DOHH2 (cell line): ENCODE data around the gene GIMAP1.

Source experiments
- H3F3A ChIP-seq: fragments of 200-600 bp; sonication (generic), shearing (Covaris generic); 2 replicates; pipeline ENCODE4 v1.6.0; 2016; ENCODE audit warnings: antibody characterized with exemption, mild to moderate bottlenecking; ENCODE audit not compliant: control insufficient read depth, insufficient read depth
- H3K27ac ChIP-seq: fragments of 200-600 bp; sonication (generic); 2 replicates; pipeline ENCODE4 v1.5.1; 2014; ENCODE audit warnings: low read depth, mild to moderate bottlenecking, low read length, moderate library complexity
- H3K27me3 ChIP-seq: fragments of 200-600 bp; sonication (generic); 2 replicates; pipeline ENCODE4 v1.6.1; 2014; ENCODE audit warnings: mild to moderate bottlenecking, low read length, mixed read lengths; ENCODE audit not compliant: control insufficient read depth
- H3K36me3 ChIP-seq: fragments of 200-600 bp; sonication (generic); 2 replicates; pipeline ENCODE4 v1.6.1; 2014; ENCODE audit warnings: mild to moderate bottlenecking, low read length, moderate library complexity, mixed read lengths; ENCODE audit not compliant: control insufficient read depth
- H3K4me1 ChIP-seq: fragments of 200-600 bp; sonication (generic); 2 replicates; pipeline ENCODE4 v1.6.1; 2014; ENCODE audit warnings: mild to moderate bottlenecking, low read length, mixed read lengths; ENCODE audit not compliant: control insufficient read depth
- H3K4me2 ChIP-seq: fragments of 200-600 bp; sonication (generic); 2 replicates; pipeline ENCODE4 v1.6.0; 2014; ENCODE audit warnings: mild to moderate bottlenecking, low read length, moderate library complexity
- H3K4me3 ChIP-seq: fragments of 200-600 bp; sonication (generic); 2 replicates; pipeline ENCODE4 v1.5.1; 2014; ENCODE audit warnings: mild to moderate bottlenecking, low read length, mixed read lengths
- H3K79me2 ChIP-seq: fragments of 200-600 bp; sonication (generic); 2 replicates; pipeline ENCODE4 v1.6.1; 2014; ENCODE audit warnings: mild to moderate bottlenecking, low read length, mixed read lengths; ENCODE audit not compliant: control insufficient read depth
- H3K9me2 ChIP-seq: fragments of 200-600 bp; sonication (generic); replicated peaks from 2 replicates; pipeline ENCODE4 v1.6.1; 2014; ENCODE audit warnings: mild to moderate bottlenecking, low read length, mixed read lengths; ENCODE audit not compliant: control insufficient read depth
- H3K9me3 ChIP-seq: fragments of 200-600 bp; sonication (generic); 2 replicates; pipeline ENCODE4 v1.6.1; 2014; ENCODE audit warnings: antibody characterized with exemption, low read length, mixed read lengths; ENCODE audit not compliant: control insufficient read depth, insufficient read depth
- H4K20me1 ChIP-seq: fragments of 200-600 bp; sonication (generic); 2 replicates; pipeline ENCODE4 v1.6.0; 2014; ENCODE audit warnings: low read depth, mild to moderate bottlenecking, antibody characterized with exemption, low read length, moderate library complexity; ENCODE audit not compliant: control insufficient read depth, insufficient read depth
- EZH2phosphoT487 ChIP-seq: fragments of 200-600 bp; sonication (generic); IDR thresholded peaks from 2 replicates; pipeline ENCODE4 v1.6.1; 2017; ENCODE audit warnings: borderline replicate concordance, mild to moderate bottlenecking, antibody characterized with exemption, low read length, moderate library complexity, mixed read lengths
- TF ChIP-seq, protein P1 (sequence below): fragments of 200-600 bp; sonication (generic); IDR thresholded peaks from one replicate; pipeline ENCODE4 v1.5.1; 2014; ENCODE audit warnings: antibody characterized with exemption, mild to moderate bottlenecking, low read depth, low read length; ENCODE audit not compliant: poor library complexity, severe bottlenecking

Gene GIMAP1

DNA sequence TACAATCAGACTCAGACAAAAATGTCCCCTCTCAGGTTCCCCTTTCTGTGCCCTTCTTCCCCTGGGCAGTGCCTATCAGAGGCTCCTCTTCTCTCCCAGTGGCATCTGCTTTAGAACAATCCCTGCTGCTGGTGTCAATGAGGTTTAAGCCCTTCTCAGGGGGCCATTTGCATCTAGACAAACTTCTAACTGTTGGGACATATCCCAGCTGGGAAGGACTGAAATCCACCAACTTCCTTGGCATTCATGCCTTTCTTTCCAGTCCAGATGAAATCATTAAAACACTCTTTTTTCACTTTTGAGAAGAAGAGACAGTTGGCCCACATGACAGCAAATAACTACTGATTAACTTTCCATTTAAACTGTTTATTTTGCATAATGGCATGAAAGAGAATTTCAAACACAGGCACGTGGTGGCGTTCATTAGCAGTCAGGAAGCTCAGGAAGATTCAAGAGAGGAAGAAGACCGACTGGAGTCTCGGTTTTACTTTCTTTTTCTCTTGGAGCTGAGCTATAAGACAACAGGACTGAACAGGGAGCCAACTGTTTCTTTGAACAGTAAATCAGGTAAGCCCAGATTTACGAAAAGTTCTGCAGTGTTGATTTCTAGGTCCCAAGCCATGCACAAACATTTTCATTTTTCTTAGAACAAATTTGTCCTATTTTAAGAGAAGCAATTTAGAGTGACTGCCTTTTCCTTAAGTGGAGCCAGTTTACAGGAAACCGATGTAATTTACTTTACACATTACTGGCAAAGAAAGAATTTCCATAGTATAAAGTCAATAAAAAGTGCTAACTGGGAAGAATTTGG is 31.0 kb upstream of the GIMAP1 start, which contains the start of gene GIMAP2:
TSS of gene GIMAP2 (plus strand) at position 488 of the 811 bp plus-strand sequence. CDS start 1,354 bp downstream, outside the sequence.
- Histone ChIP-seq H3K27me3 (no peaks in the 10 kb centered on the region), H3F3A (no peaks in the 10 kb centered on the region), H4K20me1 (no peaks in the 10 kb centered on the region), H3K4me3 (peak within 1 kb of the TSS; percentile 47), H3K9me2 (no peaks in the 10 kb centered on the region), H3K4me2 (peak within 1 kb of the TSS; percentile 52), H3K4me1 (peaks cover 9% of the 10 kb centered on the region), H3K36me3 (no peaks in the 10 kb centered on the region), H3K9me3 (no peaks in the 10 kb centered on the region), H3K27ac (no peak within 1 kb of the TSS), H3K79me2 (no peaks in the 10 kb centered on the region)
- TF ChIP-seq, protein P1, sequence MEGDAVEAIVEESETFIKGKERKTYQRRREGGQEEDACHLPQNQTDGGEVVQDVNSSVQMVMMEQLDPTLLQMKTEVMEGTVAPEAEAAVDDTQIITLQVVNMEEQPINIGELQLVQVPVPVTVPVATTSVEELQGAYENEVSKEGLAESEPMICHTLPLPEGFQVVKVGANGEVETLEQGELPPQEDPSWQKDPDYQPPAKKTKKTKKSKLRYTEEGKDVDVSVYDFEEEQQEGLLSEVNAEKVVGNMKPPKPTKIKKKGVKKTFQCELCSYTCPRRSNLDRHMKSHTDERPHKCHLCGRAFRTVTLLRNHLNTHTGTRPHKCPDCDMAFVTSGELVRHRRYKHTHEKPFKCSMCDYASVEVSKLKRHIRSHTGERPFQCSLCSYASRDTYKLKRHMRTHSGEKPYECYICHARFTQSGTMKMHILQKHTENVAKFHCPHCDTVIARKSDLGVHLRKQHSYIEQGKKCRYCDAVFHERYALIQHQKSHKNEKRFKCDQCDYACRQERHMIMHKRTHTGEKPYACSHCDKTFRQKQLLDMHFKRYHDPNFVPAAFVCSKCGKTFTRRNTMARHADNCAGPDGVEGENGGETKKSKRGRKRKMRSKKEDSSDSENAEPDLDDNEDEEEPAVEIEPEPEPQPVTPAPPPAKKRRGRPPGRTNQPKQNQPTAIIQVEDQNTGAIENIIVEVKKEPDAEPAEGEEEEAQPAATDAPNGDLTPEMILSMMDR = no peak
- TF ChIP-seq EZH2phosphoT487 = no peak

DNA sequence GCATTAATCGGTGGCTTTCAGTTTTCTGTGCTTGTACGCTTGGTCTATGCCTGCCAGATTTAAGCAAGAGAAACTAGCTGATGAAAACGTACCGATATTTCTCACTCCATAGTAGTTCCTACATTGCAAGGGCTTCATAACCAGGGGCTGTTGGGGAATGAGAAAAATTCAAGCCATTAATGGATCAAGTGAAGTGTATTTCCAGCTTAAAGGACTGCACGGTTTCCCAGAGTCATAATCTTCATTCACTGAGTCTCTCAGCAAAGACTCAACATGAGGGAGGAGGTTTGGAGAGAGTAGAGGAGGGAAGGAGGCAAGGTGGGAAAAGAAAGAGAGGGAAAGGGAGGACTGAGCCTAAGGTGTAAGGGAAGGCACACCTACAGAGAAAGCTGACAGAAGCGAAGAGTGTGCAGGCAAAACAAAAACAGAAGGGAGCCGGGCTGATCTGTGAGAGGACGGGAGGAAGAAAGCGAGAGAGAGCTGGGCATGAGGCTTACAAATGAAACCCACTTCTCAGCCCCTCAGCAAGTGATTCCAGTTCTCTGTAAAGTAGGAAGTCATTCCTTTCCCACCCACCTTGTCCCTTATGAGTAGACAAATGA is 30.3 kb upstream of the GIMAP1 start:
- Histone ChIP-seq H3K4me2 (peak overlapping the region; percentile 52), H3K27me3 (no peaks in the 10 kb centered on the region), H3K9me2 (no peaks in the 10 kb centered on the region), H3K4me3 (peak overlapping the region; percentile 47), H3K27ac (no peak overlapping the region), H3K36me3 (no peaks in the 10 kb centered on the region), H3K4me1 (peaks cover 9% of the 10 kb centered on the region), H3K9me3 (no peaks in the 10 kb centered on the region), H3K79me2 (no peaks in the 10 kb centered on the region), H3F3A (no peaks in the 10 kb centered on the region), H4K20me1 (no peaks in the 10 kb centered on the region)
- TF ChIP-seq, protein P1 = no peak
- TF ChIP-seq EZH2phosphoT487 = no peak

DNA sequence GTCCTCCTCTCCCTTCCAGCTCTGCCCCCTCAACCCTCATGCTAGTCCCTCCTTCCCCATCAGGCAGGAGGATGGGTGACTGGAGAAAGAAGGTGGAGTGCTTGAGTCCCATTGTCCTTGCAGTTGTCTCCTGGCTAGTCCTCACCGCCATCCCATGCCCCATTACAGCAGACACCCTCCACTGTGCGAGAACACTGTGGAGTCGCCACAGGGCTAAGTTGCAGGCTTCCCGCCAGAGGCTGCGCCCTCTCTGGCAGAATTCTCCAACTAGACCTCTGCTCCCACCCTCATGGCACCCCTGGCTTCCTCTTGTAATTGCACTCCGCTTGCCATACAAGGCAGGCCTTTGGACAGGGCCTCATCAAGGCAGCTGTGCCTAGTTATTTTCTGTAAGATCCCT is 27.8 kb upstream of the GIMAP1 start:
- H4K20me1 ChIP-seq = no peaks in the 10 kb centered on the region
- H3K79me2 ChIP-seq = no peaks in the 10 kb centered on the region
- no peak overlapping the region for H3K27ac ChIP-seq
- no peaks in the 10 kb centered on the region for H3K9me3 ChIP-seq
- no peak for TF ChIP-seq EZH2phosphoT487
- TF ChIP-seq, protein P1 = no peak
- H3K27me3 ChIP-seq = no peaks in the 10 kb centered on the region
- H3K9me2 ChIP-seq = no peaks in the 10 kb centered on the region
- no peak overlapping the region for H3K4me3 ChIP-seq
- peaks cover 9% of the 10 kb centered on the region for H3K4me1 ChIP-seq
- H3K4me2 ChIP-seq = no peak overlapping the region
- H3F3A ChIP-seq = no peaks in the 10 kb centered on the region
- no peaks in the 10 kb centered on the region for H3K36me3 ChIP-seq
